GM04503 (cell line): Measurements from ENCODE around the gene PPP2R5B.

Experiments
- DNase-seq: peaks from one replicate; pipeline ENCODE4 v3.0.0-alpha.2; 2012; ENCODE audit warnings: low read depth

Gene PPP2R5B

GRCh38 chr11:64908766-64909165 is 15.7 kb upstream of the PPP2R5B start:
- no peak for DNase-seq

GRCh38 chr11:64909653-64910343 is 14.7 kb upstream of the PPP2R5B start:
- no peak for DNase-seq

- DNase-seq: no peak
These were observed 13.9 kb upstream of the PPP2R5B start for GRCh38 chr11:64910451-64911093.

- DNase-seq: no peak
These were observed 13.3 kb upstream of the PPP2R5B start for GRCh38 chr11:64911142-64911541.

GRCh38 chr11:64911689-64912088 is 12.8 kb upstream of the PPP2R5B start:
- no peak for DNase-seq

- DNase-seq: no peak
These were observed 11.2 kb upstream of the PPP2R5B start for GRCh38 chr11:64913171-64913727.

GRCh38 chr11:64914123-64914522 is 10.4 kb upstream of the PPP2R5B start:
- DNase-seq: no peak

- DNase-seq: no peak
These were observed 9.1 kb upstream of the PPP2R5B start for GRCh38 chr11:64915376-64915887.

GRCh38 chr11:64916040-64916774 is 8.3 kb upstream of the PPP2R5B start:
- no peak for DNase-seq

GRCh38 chr11:64916775-64917662 is 7.5 kb upstream of the PPP2R5B start, which contains the start of gene ATG2A:
TSS of gene ATG2A (minus strand) at chr11:64917209. CDS start at chr11:64917135, 74 bp downstream.
- peak; percentile 99 for DNase-seq

GRCh38 chr11:64917663-64917995 is 6.9 kb upstream of the PPP2R5B start:
- no peak for DNase-seq

- DNase-seq: peak; percentile 26
These were observed 6.5 kb upstream of the PPP2R5B start for GRCh38 chr11:64918017-64918416.

GRCh38 chr11:64919627-64920026 is 4.9 kb upstream of the PPP2R5B start:
- no peak for DNase-seq

GRCh38 chr11:64920124-64920523 is 4.4 kb upstream of the PPP2R5B start:
- DNase-seq: no peak

GRCh38 chr11:64921384-64921783 is 3.1 kb upstream of the PPP2R5B start:
- no peak for DNase-seq

- DNase-seq: no peak
These were observed 1.3 kb upstream of the PPP2R5B start for GRCh38 chr11:64923151-64923661.

GRCh38 chr11:64924910-64925284 is 408 bp downstream of the PPP2R5B start:
- DNase-seq: no peak

GRCh38 chr11:64925536-64926436 is 1.3 kb downstream of the PPP2R5B start:
- DNase-seq: no peak

GRCh38 chr11:64926689-64927088 is 2.2 kb downstream of the PPP2R5B start:
- DNase-seq: no peak

GRCh38 chr11:64928957-64929356 is 4.5 kb downstream of the PPP2R5B start:
- DNase-seq: no peak
